Progenitor cell of endocrine pancreas (in vitro differentiated cells): ENCODE results near the gene ANKS4B. TPM values are rescaled to one million over a fixed set of nuclear protein-coding genes. Genes with fewer than 3 reads are reported as not detected.

Experiments
- DNase-seq: peaks from one replicate; pipeline ENCODE4 v3.0.0; 2021; ENCODE audit warnings: low spot score; ENCODE audit not compliant: unreplicated experiment
- H3K27ac Mint-ChIP-seq: 2 replicates; pipeline ENCODE4 v1.8.0; 2021; ENCODE audit warnings: mild to moderate bottlenecking, moderate library complexity, mixed read lengths
- H3K27me3 Mint-ChIP-seq: 2 replicates; pipeline ENCODE4 v1.8.0; 2021; ENCODE audit warnings: mixed read lengths
- H3K36me3 Mint-ChIP-seq: 2 replicates; pipeline ENCODE4 v1.8.0; 2022; ENCODE audit warnings: mixed read lengths; ENCODE audit not compliant: insufficient read depth
- H3K4me1 Mint-ChIP-seq: 2 replicates; pipeline ENCODE4 v1.8.0; 2021; ENCODE audit warnings: low read depth, mixed read lengths
- H3K4me3 Mint-ChIP-seq: 2 replicates; pipeline ENCODE4 v1.8.0; 2021; ENCODE audit warnings: low read depth, mild to moderate bottlenecking, moderate library complexity, mixed read lengths
- H3K9me3 Mint-ChIP-seq: 2 replicates; pipeline ENCODE4 v1.8.0; 2021; ENCODE audit warnings: low read depth, mixed read lengths
- total RNA-seq: library from RNA; stranded (reverse); gene quantifications from 2 replicates; pipeline ENCODE4 v1.2.1, GENCODE V29; 2021
- TF ChIP-seq, protein P1 (sequence below): fragments of 200-600 bp; sonication (generic); IDR thresholded peaks from one replicate; pipeline ENCODE4 v1.5.0; 2021; ENCODE audit warnings: antibody characterized with exemption, mild to moderate bottlenecking; ENCODE audit not compliant: unreplicated experiment

The ANKS4B gene
- total RNA-seq, 1 donor from 2014 or later = 4.6 TPM

DNA sequence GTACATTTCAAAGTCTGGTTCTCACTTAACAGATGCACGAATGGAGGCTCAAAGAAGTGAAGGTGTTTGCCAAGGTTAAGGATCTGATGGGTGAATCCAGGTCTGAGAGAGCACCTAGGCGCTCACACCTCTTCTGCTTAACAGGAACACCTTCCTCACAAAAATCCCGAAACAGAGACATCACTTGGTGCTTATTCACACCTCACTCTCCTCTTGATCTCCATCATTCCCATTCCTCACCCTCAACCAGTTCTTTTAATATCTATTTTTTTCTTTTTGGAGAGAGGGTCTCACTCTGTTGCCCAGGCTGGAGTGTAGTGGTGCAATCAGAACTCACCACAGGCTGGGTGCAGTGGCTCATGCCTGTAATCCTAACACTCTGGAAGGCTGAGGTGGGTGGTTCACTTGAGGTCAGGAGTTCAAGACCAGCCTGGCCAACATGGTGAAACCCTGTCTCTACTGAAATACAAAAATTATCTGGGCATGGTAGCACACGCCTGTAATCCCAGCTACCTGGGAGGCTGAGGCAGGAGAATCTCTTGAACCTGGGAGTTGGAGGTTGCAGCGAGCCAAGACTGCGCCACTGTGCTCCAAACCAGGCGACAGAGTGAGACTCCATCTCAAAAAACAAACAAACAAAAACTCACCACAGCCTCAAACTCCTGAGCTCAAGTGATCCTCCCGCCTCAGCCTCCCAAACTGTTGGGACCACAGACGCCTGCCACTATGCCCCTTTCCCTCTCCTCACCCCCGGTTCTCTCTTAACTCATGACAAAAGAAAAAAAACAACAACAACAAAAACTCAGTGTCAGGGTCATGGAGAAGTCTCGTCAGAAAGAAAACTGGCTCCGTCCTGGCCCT, 29.5 kb downstream of the ANKS4B start:
- H3K4me3 Mint-ChIP-seq = no peak overlapping the region
- TF ChIP-seq, protein P1, sequence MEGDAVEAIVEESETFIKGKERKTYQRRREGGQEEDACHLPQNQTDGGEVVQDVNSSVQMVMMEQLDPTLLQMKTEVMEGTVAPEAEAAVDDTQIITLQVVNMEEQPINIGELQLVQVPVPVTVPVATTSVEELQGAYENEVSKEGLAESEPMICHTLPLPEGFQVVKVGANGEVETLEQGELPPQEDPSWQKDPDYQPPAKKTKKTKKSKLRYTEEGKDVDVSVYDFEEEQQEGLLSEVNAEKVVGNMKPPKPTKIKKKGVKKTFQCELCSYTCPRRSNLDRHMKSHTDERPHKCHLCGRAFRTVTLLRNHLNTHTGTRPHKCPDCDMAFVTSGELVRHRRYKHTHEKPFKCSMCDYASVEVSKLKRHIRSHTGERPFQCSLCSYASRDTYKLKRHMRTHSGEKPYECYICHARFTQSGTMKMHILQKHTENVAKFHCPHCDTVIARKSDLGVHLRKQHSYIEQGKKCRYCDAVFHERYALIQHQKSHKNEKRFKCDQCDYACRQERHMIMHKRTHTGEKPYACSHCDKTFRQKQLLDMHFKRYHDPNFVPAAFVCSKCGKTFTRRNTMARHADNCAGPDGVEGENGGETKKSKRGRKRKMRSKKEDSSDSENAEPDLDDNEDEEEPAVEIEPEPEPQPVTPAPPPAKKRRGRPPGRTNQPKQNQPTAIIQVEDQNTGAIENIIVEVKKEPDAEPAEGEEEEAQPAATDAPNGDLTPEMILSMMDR = no peak
- H3K27me3 Mint-ChIP-seq = no peaks in the 10 kb centered on the region
- peak overlapping the region; percentile 94 for H3K27ac Mint-ChIP-seq
- DNase-seq = no peak
- no peaks in the 10 kb centered on the region for H3K9me3 Mint-ChIP-seq
- H3K4me1 Mint-ChIP-seq = peaks cover 26% of the 10 kb centered on the region
- no peaks in the 10 kb centered on the region for H3K36me3 Mint-ChIP-seq

DNA sequence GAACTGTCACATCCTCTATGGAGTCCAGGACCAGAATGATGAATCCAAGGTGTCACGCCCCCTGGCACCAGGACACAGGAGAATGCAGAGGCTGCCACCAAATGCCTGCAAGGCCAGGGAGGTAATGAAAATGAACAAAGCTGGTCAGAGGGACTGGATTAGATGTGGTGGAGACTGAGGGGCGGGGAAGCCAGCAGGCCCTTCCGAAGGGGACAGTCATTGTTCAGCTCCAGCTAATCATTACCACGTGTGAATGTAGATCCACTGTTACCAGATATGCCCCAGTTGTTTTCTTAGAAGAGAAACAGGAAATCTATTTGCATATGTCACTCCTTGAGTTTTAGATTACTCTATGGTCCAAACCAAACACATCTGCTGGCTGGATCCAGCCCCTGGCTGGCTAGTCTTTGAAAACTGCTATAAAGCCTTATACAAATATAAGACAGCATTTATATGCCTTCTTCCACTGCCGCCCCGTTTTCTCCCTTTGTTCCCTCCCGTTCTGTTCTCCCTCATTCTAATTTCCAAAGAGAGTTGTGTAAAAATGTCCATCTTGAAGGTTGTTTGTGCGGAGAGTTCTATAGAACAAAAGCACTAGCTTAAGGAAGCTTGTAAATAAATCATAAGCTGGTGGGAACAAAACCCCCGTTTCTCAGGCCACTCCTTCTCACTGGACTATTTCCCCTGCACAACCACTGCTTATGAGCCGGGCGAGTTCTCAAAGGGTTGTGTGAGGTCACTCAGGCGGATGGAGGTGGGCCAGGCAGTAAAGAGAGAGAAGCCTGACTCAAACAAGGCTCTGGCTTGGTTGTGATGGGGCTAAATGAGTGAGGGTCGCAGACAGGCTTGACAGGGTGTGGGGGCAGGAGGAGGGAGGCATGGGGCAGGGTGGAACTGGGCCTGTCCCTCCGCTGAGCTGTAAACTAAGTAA, 30.4 kb downstream of the ANKS4B start:
- DNase-seq = no peak
- Mint-ChIP-seq H3K4me1 (peaks cover 26% of the 10 kb centered on the region), H3K36me3 (no peaks in the 10 kb centered on the region), H3K4me3 (peak overlapping the region; percentile 22), H3K27ac (peak overlapping the region; percentile 94), H3K9me3 (no peaks in the 10 kb centered on the region), H3K27me3 (no peaks in the 10 kb centered on the region)
- TF ChIP-seq, protein P1 = no peak

DNA sequence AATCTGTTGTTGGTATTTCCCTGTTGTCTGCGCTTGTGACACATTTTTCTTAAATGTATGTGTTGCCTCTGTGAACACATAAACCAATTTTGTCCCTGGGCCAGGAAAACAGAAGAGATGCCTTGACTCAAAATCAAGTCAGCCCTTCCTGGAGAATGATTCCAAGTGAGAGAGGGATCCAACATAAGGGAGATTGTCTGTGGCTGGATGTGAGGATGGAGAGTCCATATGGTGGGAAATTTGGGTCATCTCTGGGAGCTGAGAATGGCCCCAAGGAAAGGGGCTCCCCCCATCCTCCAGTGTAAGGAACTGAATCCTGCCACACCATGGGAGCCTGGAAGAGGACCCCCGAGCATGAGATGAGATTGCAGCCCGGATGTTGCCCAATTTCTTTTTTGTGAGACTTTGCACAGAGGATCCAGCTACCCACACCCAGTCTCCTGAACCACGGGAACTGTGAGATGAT, 31.1 kb downstream of the ANKS4B start:
- DNase-seq = no peak
- Mint-ChIP-seq H3K4me1 (peaks cover 26% of the 10 kb centered on the region), H3K9me3 (no peaks in the 10 kb centered on the region), H3K27ac (no peak overlapping the region), H3K36me3 (no peaks in the 10 kb centered on the region), H3K27me3 (no peaks in the 10 kb centered on the region), H3K4me3 (no peak overlapping the region)
- TF ChIP-seq, protein P1 = no peak

DNA sequence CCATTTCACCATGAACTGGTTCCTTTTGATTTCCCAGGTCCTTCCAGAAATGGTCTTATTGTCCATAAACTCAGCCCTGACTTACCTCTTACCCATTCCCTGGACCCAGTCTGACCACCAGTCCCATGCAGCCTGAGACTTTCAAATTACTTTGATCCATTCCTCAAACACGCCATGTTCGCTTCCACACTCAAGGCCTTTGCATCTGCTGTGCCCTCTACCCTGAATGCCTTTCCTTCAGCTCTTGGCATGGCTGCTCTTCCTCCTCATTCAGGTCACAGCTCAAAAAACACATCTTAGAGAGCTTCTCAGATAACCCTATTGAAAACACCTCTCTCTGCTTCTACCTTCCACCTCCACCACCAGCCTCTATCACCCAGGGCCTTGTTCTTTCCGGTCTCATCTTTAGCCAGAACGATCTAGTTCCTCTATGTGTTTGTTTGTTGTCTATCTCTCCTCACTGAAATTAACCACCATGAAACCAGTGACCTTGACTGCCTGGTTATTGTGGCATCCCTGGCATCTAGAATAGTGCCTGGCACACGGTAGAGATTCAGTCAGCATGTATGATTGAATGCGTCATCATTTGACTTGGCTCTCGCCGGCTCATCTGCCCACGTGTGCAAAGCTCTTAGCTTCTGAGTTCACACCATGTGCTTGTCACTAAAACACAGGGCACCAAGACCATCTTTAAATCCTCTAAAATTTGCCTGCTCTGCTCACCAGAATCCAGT, 31.8 kb downstream of the ANKS4B start:
- H3K4me3 Mint-ChIP-seq = no peak overlapping the region
- H3K36me3 Mint-ChIP-seq = no peaks in the 10 kb centered on the region
- H3K9me3 Mint-ChIP-seq = no peaks in the 10 kb centered on the region
- DNase-seq = no peak
- H3K27me3 Mint-ChIP-seq = no peaks in the 10 kb centered on the region
- TF ChIP-seq, protein P1 = no peak
- peaks cover 26% of the 10 kb centered on the region for H3K4me1 Mint-ChIP-seq
- H3K27ac Mint-ChIP-seq = peak overlapping the region; percentile 5
